Neutrophil (primary cell): ENCODE results near the gene N4BP2L1.

Experiments used
- H3K27ac ChIP-seq: fragments of 200-600 bp; sonication (generic); 2 replicates; pipeline ENCODE4 v1.5.1; 2016; ENCODE audit warnings: mild to moderate bottlenecking, moderate library complexity
- H3K27me3 ChIP-seq: fragments of 200-600 bp; sonication (generic); 2 replicates; pipeline ENCODE4 v1.6.0; 2016; ENCODE audit warnings: mild to moderate bottlenecking
- H3K36me3 ChIP-seq: fragments of 200-600 bp; sonication (generic); 2 replicates; pipeline ENCODE4 v1.5.1; 2017
- H3K4me1 ChIP-seq, 2 experiments: fragments of 200-600 bp in 1 of 2; sonication (generic) in 1 of 2; 1 replicate in 1 of 2; 2 replicates in 1 of 2; pipeline versions ENCODE4 v1.5.1 to v1.6.1; 2013 to 2016; ENCODE audit warnings: low read depth in 1 of 2, low read length in 1 of 2, mild to moderate bottlenecking in 1 of 2, moderate library complexity in 1 of 2; ENCODE audit not compliant: control insufficient read depth in 1 of 2, insufficient read depth in 1 of 2
- H3K4me3 ChIP-seq, 2 experiments: fragments of 200-600 bp in 1 of 2; sonication (generic) in 1 of 2; 1 replicate in 1 of 2; 2 replicates in 1 of 2; pipeline ENCODE4 v1.5.1; 2013 to 2016; ENCODE audit warnings: low read depth in 1 of 2, low read length in 1 of 2, mild to moderate bottlenecking in 1 of 2, moderate library complexity in 1 of 2
- H3K9me3 ChIP-seq: fragments of 200-600 bp; sonication (generic); 2 replicates; pipeline ENCODE4 v1.5.1; 2016
- TF ChIP-seq, protein P1 (sequence below): fragments of 200-600 bp; sonication (generic); IDR thresholded peaks from 2 replicates; pipeline ENCODE4 v1.5.1; 2016; ENCODE audit warnings: antibody characterized with exemption

Gene N4BP2L1

GRCh38 chr13:32472194-32472621 lies 44.3 kb upstream of the N4BP2L1 start:
- no peaks in the 10 kb centered on the region for H3K27me3 ChIP-seq
- no peak overlapping the region for H3K27ac ChIP-seq
- TF ChIP-seq, protein P1, sequence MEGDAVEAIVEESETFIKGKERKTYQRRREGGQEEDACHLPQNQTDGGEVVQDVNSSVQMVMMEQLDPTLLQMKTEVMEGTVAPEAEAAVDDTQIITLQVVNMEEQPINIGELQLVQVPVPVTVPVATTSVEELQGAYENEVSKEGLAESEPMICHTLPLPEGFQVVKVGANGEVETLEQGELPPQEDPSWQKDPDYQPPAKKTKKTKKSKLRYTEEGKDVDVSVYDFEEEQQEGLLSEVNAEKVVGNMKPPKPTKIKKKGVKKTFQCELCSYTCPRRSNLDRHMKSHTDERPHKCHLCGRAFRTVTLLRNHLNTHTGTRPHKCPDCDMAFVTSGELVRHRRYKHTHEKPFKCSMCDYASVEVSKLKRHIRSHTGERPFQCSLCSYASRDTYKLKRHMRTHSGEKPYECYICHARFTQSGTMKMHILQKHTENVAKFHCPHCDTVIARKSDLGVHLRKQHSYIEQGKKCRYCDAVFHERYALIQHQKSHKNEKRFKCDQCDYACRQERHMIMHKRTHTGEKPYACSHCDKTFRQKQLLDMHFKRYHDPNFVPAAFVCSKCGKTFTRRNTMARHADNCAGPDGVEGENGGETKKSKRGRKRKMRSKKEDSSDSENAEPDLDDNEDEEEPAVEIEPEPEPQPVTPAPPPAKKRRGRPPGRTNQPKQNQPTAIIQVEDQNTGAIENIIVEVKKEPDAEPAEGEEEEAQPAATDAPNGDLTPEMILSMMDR = no peak
- no peaks in the 10 kb centered on the region for H3K9me3 ChIP-seq
- no peak overlapping the region for H3K4me3 ChIP-seq
- no peaks in the 10 kb centered on the region for H3K4me1 ChIP-seq
- peaks cover 30% of the 10 kb centered on the region for H3K36me3 ChIP-seq

DNA sequence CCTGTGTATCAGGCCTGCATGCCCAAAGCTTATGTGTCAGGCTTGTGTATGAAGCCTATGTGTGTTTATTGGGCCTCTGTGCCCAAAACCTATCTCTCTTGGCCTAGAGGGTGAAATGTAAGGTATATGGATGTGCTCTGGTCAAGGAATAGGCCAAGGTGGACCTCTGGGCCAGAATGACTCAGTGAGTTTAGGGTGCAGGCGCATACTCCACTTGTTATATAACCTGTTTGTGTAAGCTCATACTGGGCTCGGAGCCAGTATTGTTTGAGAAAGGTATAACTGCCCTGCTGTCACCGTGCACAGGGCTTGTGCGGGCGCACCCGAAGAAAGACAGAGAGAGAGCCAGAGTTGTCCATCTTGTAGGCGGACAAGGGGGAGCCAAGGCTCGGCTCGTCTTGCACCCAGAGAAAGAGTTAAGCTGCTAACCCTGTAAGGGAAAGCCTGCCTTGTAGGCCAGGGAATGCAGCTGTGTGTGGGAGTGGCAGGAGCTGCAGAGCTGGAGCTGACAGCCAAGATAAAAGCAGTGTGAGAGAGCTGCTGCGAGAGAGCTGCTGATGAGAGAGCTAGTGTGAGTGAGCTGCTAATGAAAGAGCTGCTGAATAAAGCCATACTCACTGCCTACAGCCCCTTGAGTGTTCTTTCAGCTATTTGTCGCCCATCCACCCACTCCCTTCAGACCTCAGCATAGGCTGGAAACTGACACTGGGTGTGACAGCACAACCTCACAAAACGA lies 43.4 kb upstream of the N4BP2L1 start:
- Histone ChIP-seq H3K27me3 (no peaks in the 10 kb centered on the region), H3K36me3 (peaks cover 26% of the 10 kb centered on the region), H3K4me3 (no peak overlapping the region), H3K27ac (no peak overlapping the region), H3K9me3 (no peaks in the 10 kb centered on the region), H3K4me1 (no peaks in the 10 kb centered on the region)
- TF ChIP-seq, protein P1 = no peak

DNA sequence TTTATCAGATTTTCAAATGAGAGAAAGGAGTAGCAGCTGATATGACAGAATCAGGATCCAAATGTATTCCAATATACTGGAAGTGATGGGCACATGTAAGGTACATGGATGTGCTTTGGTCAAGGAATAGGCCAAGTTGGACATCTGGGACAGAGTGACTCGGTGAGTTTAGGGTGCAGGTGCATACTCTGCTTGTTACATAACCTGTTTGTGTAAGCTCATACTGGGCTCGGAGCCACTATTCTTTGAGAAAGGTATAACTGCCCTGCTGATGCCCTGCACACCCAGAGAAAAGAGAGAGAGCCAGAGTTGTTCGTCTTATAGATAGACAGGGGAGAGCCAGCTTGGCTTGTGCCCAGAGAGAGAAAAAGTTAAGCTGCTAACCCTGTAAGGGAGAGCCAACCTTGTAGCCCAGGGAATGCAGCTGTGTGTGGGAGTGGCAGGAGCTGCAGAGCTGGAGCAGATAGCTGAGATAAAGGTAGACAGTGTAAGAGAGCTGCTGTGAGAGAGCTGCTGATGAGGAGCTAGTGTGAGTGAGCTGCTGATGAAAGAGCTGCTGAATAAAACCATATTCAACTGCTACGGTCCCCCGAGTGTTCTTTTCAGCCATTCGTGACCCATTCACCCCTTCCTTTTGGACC lies 40.7 kb upstream of the N4BP2L1 start:
- H3K4me3 ChIP-seq = no peak overlapping the region
- no peaks in the 10 kb centered on the region for H3K27me3 ChIP-seq
- TF ChIP-seq, protein P1 = no peak
- peaks cover 22% of the 10 kb centered on the region for H3K36me3 ChIP-seq
- no peak overlapping the region for H3K27ac ChIP-seq
- H3K9me3 ChIP-seq = no peaks in the 10 kb centered on the region
- H3K4me1 ChIP-seq = no peaks in the 10 kb centered on the region

DNA sequence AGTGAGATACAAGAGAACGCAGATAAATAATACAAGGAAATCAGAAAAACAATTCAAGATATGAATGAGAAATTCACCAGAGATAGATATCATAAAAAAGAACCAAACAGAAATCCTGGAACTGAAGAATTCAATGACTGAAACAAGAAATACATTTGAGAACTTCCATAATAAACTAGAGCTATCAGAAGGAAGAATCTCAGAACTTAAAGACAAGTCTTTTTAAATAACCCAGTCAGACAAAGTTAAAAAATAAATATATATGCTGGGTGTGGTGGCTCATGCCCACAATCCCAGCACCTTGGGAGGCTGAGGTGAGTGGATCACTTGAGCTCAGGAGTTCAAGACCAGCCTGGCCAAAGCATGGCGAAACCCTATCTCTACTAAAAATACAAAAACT lies 28.7 kb upstream of the N4BP2L1 start:
- Histone ChIP-seq H3K9me3 (peaks cover 8% of the 10 kb centered on the region), H3K36me3 (no peaks in the 10 kb centered on the region), H3K27me3 (no peaks in the 10 kb centered on the region), H3K27ac (no peak overlapping the region), H3K4me1 (peaks cover 0 to 2% of the 10 kb centered on the region in 2 experiments), H3K4me3 (no peak overlapping the region)
- TF ChIP-seq, protein P1 = no peak

- peaks cover 0 to 2% of the 10 kb centered on the region in 2 experiments for H3K4me1 ChIP-seq
- H3K4me3 ChIP-seq = no peak overlapping the region
- no peak overlapping the region for H3K27ac ChIP-seq
- H3K9me3 ChIP-seq = peaks cover 8% of the 10 kb centered on the region
- H3K36me3 ChIP-seq = no peaks in the 10 kb centered on the region
- TF ChIP-seq, protein P1 = no peak
- no peaks in the 10 kb centered on the region for H3K27me3 ChIP-seq
Measured at GRCh38 chr13:32455594-32455903, 27.6 kb upstream of the N4BP2L1 start.
